ENCODE measurements around the gene SLC25A22. TPM values are rescaled to one million over a fixed set of nuclear protein-coding genes. Genes with fewer than 3 reads are reported as not detected.

SLC25A22 gene
- total RNA-seq, 2 donors from 2014 or later: 10.7 to 16.9 TPM

- DNase-seq (ENCODE audit: low spot score) (no peak), ATAC-seq (ENCODE audit: insufficient number of reproducible peaks, low FRiP score, low read depth) (no peak)
- Histone ChIP-seq H3K4me3 (peak overlapping the region; percentile 81), H3K27me3 (replicated peaks; ENCODE audit: insufficient read depth) (no peaks in the 10 kb centered on the region), H3K36me3 (peaks cover 18% of the 10 kb centered on the region), H3K27ac (peak overlapping the region in 1 of 2 donors; percentile 4), H3K4me1 (ENCODE audit: control insufficient read depth in 1 of 2, low read depth in 2 of 2) (peaks cover 14 to 36% of the 10 kb centered on the region in 2 donors), H3K9me3 (no peaks in the 10 kb centered on the region)
- TF ChIP-seq, protein P1, sequence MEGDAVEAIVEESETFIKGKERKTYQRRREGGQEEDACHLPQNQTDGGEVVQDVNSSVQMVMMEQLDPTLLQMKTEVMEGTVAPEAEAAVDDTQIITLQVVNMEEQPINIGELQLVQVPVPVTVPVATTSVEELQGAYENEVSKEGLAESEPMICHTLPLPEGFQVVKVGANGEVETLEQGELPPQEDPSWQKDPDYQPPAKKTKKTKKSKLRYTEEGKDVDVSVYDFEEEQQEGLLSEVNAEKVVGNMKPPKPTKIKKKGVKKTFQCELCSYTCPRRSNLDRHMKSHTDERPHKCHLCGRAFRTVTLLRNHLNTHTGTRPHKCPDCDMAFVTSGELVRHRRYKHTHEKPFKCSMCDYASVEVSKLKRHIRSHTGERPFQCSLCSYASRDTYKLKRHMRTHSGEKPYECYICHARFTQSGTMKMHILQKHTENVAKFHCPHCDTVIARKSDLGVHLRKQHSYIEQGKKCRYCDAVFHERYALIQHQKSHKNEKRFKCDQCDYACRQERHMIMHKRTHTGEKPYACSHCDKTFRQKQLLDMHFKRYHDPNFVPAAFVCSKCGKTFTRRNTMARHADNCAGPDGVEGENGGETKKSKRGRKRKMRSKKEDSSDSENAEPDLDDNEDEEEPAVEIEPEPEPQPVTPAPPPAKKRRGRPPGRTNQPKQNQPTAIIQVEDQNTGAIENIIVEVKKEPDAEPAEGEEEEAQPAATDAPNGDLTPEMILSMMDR (IDR thresholded peaks at IDR 0.05): no peak
These were observed 5.9 kb upstream of the SLC25A22 start for GRCh38 chr11:803770-804598.

DNA sequence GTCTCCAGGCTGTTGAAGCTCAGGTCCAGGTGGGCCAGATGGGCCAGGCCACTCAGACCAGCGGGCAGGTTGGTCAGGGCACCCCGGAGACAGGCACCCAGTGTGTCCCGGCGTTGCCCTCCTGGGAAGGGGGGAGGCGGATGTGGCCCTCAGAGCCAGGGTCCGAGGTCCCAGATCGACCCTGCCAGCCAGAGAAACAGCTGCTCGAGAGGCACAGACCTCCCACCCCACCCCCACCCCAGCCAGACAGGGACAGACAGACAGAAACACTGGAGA lies 5.3 kb upstream of the SLC25A22 start:
- Histone ChIP-seq H3K27me3 (replicated peaks; ENCODE audit: insufficient read depth) (no peaks in the 10 kb centered on the region), H3K9me3 (no peaks in the 10 kb centered on the region), H3K4me1 (ENCODE audit: control insufficient read depth in 1 of 2, low read depth in 2 of 2) (peaks cover 11 to 31% of the 10 kb centered on the region in 2 donors), H3K27ac (no peak overlapping the region), H3K36me3 (peaks cover 18% of the 10 kb centered on the region), H3K4me3 (no peak overlapping the region)
- TF ChIP-seq, protein P1 (IDR thresholded peaks at IDR 0.05): no peak
- no peak for ATAC-seq (ENCODE audit: insufficient number of reproducible peaks, low FRiP score, low read depth)
- DNase-seq (ENCODE audit: low spot score): no peak

DNA sequence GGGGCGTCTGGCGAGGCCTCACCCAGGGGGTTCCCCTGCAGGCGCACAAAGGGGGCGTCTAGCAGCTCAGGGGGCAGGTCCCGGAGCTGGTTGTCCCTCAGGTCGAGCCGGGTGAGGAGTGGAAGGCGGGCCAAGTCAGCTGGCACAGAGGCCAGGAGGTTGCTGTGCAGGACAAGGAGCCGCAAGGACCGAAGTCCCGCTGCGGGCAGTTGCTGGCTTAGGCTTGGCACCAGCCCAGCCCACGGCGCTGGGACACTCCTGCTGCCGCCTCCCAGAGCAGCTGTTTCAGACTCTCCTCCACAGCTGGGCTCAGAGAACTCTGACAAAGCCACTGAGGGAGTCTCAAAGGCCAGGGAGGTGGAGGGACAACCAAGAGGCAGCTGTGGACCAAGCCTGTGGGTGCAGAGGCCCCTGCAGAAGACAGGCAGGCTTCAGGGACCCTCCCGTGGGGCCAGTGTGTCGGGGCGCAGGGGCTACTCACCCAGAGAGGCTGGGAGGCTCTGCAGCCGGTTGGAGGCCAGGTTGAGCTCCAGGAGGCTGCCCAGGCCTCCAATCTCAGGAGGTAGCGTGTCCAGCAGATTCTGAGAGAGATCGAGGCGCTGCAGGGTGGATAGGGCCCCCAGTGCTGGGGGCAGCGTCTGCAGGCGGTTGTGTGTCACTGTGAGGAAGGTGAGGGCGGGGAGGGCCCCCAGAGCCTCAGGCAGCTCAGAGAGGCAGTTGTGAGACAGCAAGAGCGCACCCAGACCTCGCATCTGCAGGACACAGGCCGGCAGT lies 4.8 kb upstream of the SLC25A22 start:
- H3K4me1 ChIP-seq (ENCODE audit: control insufficient read depth in 1 of 2, low read depth in 2 of 2): peaks cover 9 to 29% of the 10 kb centered on the region in 2 donors
- H3K4me3 ChIP-seq: no peak overlapping the region
- no peaks in the 10 kb centered on the region for H3K27me3 ChIP-seq (replicated peaks; ENCODE audit: insufficient read depth)
- no peak overlapping the region for H3K27ac ChIP-seq
- TF ChIP-seq, protein P1 (IDR thresholded peaks at IDR 0.05): no peak
- ATAC-seq (ENCODE audit: insufficient number of reproducible peaks, low FRiP score, low read depth) (no peak), DNase-seq (ENCODE audit: low spot score) (no peak)
- peaks cover 18% of the 10 kb centered on the region for H3K36me3 ChIP-seq
- no peaks in the 10 kb centered on the region for H3K9me3 ChIP-seq

- Histone ChIP-seq H3K4me1 (ENCODE audit: control insufficient read depth in 1 of 2, low read depth in 2 of 2) (peaks cover 9 to 28% of the 10 kb centered on the region in 2 donors), H3K27me3 (replicated peaks; ENCODE audit: insufficient read depth) (no peaks in the 10 kb centered on the region), H3K4me3 (no peak overlapping the region), H3K9me3 (no peaks in the 10 kb centered on the region), H3K27ac (no peak overlapping the region), H3K36me3 (peaks cover 18% of the 10 kb centered on the region)
- TF ChIP-seq, protein P1 (IDR thresholded peaks at IDR 0.05): no peak
- ATAC-seq (ENCODE audit: insufficient number of reproducible peaks, low FRiP score, low read depth) (no peak), DNase-seq (ENCODE audit: low spot score) (no peak)
These were observed 4.0 kb upstream of the SLC25A22 start for GRCh38 chr11:802018-802617.

Data from thoracic aorta (tissue), 2 donors.